Left ventricle myocardium inferior (tissue), 1 donor: ENCODE measurements around the gene ADAMTS2. TPM values are rescaled to one million over a fixed set of nuclear protein-coding genes. Genes with fewer than 3 reads are reported as not detected.
A peak's percentile ranks its signal among the peaks of the same experiment; 100 is the strongest.
"Not testable (repeated sequence)": the region's sequence is repeated elsewhere in the genome, so short reads cannot be mapped to it uniquely, and the experiment has no call there.

Experiments
- DNase-seq: peaks from one replicate; pipeline ENCODE4 v3.0.0-alpha.2; 2020
- H3K27ac ChIP-seq: fragments of 200-600 bp; replicated peaks from 2 replicates; pipeline ENCODE4 v1.8.0; 2021
- H3K27me3 ChIP-seq: fragments of 200-600 bp; 2 replicates; pipeline ENCODE4 v1.8.0; 2021; ENCODE audit warnings: low read depth
- H3K36me3 ChIP-seq: fragments of 200-600 bp; 2 replicates; pipeline ENCODE4 v1.8.0; 2021
- H3K4me1 ChIP-seq: fragments of 200-600 bp; 2 replicates; pipeline ENCODE4 v1.8.0; 2021
- H3K4me3 ChIP-seq: fragments of 200-600 bp; 2 replicates; pipeline ENCODE4 v1.8.0; 2021; ENCODE audit warnings: mild to moderate bottlenecking, moderate library complexity
- H3K9me3 ChIP-seq: fragments of 200-600 bp; replicated peaks from 2 replicates; pipeline ENCODE4 v1.8.0; 2021
- intact Hi-C: fragments of 100-400 bp; cut with micrococcal nuclease; formaldehyde crosslinking; loops from one replicate; pipeline ENCODE4 v1.11.0; 2022
- total RNA-seq: library from RNA; stranded (reverse); fragmentation: NEBNext Ultra II Directional; extraction: Animal tissue kit (Norgen Biotek cat#: 25700); gene quantifications from one replicate; pipeline ENCODE4 v1.2.1, GENCODE V29; 2021
- TF ChIP-seq, protein P1 (sequence below): fragments of 200-600 bp; IDR thresholded peaks from 2 replicates; pipeline ENCODE4 v1.8.0; 2021; ENCODE audit warnings: antibody characterized with exemption, mild to moderate bottlenecking, borderline replicate concordance
- donor health status: DM: no; HTN: yes; CAD: no; lungs with severe emphysema.

ADAMTS2 gene
- total RNA-seq, 1 donor from 2014 or later: 4.6 TPM

DNA sequence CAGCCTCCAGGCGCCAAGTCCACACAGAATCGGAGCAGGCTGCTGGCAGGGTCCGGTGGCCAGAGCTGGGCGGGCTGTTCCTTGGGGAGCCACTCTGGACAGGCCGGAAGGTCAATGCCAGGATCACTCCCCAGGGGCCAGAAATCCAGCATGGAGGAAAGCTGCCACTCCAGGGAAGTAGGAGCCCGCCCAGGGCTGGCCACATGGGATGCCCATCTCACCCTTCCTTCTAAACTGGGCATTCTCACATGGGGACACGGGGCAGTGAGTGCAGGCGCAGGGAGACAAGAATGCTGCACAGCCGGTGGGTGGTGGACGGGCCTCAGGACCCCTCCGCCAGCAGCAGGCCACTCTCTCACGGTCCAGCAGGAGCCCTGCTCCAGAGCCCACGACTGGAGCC lies 58.2 kb downstream of the ADAMTS2 start:
- Histone ChIP-seq H3K36me3 (no peaks in the 10 kb centered on the region), H3K27me3 (no peaks in the 10 kb centered on the region), H3K4me1 (peaks cover 22% of the 10 kb centered on the region), H3K9me3 (peaks cover 7% of the 10 kb centered on the region), H3K4me3 (no peak overlapping the region), H3K27ac (no peak overlapping the region)
- DNase-seq: peak; percentile 8
- intact Hi-C loops: no loop called here
- TF ChIP-seq, protein P1, sequence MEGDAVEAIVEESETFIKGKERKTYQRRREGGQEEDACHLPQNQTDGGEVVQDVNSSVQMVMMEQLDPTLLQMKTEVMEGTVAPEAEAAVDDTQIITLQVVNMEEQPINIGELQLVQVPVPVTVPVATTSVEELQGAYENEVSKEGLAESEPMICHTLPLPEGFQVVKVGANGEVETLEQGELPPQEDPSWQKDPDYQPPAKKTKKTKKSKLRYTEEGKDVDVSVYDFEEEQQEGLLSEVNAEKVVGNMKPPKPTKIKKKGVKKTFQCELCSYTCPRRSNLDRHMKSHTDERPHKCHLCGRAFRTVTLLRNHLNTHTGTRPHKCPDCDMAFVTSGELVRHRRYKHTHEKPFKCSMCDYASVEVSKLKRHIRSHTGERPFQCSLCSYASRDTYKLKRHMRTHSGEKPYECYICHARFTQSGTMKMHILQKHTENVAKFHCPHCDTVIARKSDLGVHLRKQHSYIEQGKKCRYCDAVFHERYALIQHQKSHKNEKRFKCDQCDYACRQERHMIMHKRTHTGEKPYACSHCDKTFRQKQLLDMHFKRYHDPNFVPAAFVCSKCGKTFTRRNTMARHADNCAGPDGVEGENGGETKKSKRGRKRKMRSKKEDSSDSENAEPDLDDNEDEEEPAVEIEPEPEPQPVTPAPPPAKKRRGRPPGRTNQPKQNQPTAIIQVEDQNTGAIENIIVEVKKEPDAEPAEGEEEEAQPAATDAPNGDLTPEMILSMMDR: no peak

DNA sequence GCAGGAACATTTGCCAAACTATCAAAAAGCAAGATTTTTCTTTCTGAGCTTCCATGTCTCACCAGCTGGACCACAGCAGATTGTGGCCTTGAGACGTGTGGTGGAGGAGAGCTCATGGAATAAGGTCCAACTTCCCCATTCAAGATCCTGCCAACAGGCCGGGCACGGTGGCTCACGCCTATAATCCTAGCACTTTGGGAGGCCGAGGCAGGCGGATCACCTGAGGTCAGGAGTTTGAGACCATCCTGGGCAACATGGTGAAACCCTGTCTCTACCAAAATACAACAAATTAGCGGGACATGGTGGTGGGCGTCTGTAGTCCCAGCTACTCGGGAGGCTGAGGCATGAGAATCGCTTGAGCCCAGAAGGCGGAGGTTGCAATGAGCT lies 59.5 kb downstream of the ADAMTS2 start:
- peak overlapping the region; percentile 58 for H3K27ac ChIP-seq
- peaks cover 22% of the 10 kb centered on the region for H3K4me1 ChIP-seq
- H3K27me3 ChIP-seq, H3K9me3 ChIP-seq, DNase-seq, intact Hi-C loops, H3K36me3 ChIP-seq, H3K4me3 ChIP-seq: not testable (repeated sequence)

DNA sequence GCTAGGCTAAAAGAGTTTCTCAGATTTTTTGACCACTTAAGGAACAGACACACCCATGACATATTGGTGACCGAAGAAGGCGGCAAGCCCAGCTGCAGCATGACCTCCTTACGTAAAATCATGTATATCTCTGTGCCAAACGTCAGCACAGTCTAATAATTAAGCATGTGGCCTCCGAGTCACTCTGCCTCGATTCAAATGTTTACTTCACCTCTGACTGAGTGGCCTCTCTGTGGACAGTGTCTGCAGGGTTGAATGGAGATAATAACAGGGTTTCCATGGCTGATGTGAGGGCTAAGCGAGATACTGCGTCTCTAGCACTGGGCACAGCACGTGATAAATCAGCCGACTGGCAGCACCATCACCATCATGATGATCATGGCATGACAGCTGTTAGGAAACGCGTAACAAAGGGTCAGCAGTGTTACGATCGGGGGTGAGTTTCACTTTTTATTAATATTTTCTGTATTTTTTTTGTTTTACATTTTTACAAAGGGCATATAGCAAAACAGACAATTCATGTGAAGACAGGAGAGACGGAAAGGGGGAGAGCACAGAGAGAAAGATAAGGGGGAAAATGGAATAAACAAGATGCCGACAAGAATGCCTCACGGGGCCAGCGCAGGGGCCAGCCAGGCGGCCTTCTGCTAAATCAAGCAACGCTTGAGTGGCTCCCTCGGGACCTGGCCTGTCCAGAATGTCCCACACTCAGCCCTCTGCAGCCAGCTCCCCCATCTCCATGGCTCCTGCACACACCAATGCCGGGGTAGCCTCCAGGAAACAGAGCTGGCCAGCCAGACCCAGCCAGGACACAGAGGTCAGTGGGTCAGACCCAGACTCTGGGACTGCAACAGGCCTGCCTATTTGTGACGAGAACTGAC lies 60.3 kb downstream of the ADAMTS2 start:
- intact Hi-C loops: no loop called here

DNA sequence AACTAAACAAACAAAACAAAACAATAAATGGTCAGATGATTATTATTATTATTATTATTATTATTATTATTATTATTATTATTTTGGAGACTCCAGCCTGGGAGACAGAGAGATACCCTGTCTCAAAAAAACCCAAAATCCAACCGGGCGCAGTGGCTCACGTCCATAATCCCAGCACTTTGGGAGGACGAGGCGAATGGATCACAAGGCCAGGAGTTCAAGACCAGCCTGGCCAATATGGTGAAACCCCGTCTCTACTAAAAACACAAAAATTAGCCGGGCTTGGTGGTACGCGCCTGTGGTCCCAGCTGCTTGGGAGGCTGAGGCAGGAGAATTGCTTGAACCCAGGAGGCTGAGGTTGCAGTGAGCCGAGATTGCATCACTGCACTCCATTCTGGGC lies 61.4 kb downstream of the ADAMTS2 start:
- intact Hi-C loops, DNase-seq, H3K27ac ChIP-seq, H3K27me3 ChIP-seq, H3K4me3 ChIP-seq, H3K36me3 ChIP-seq, H3K9me3 ChIP-seq: not testable (repeated sequence)
- H3K4me1 ChIP-seq: peaks cover 22% of the 10 kb centered on the region

More for the DNA sequence above, 60.3 kb downstream of the ADAMTS2 start:
- TF ChIP-seq, protein P1: no peak
- H3K27me3 ChIP-seq: no peaks in the 10 kb centered on the region
- H3K4me1 ChIP-seq: peaks cover 22% of the 10 kb centered on the region
- peak overlapping the region; percentile 44 for H3K4me3 ChIP-seq
- H3K27ac ChIP-seq: peak overlapping the region; percentile 58
- H3K36me3 ChIP-seq: no peaks in the 10 kb centered on the region
- peak; percentile 80 for DNase-seq
- peaks cover 10% of the 10 kb centered on the region for H3K9me3 ChIP-seq

DNA sequence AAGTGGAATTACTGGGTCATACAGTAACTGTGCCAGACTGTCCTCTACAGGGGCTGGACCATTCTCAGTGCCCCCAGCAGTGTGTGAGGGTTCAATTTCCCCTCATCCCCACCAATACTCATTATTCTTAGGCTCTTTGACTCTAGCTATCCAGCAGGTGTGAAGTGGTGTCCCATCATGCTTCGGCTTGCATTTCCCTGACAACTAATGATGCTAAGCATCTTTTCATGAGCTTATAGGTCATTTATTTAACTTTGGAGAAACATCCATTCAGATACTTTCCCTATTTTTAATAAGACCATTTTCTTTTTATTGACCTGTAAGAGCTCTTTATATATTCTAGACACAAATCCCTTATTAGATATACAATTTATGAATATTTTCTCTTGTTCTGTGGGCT lies 63.6 kb downstream of the ADAMTS2 start:
- Histone ChIP-seq H3K36me3 (no peaks in the 10 kb centered on the region), H3K27me3 (no peaks in the 10 kb centered on the region), H3K4me1 (peaks cover 23% of the 10 kb centered on the region), H3K9me3 (peaks cover 10% of the 10 kb centered on the region), H3K27ac (no peak overlapping the region), H3K4me3 (no peak overlapping the region)
- no peak for DNase-seq
- TF ChIP-seq, protein P1: no peak
- intact Hi-C loops: no loop called here

DNA sequence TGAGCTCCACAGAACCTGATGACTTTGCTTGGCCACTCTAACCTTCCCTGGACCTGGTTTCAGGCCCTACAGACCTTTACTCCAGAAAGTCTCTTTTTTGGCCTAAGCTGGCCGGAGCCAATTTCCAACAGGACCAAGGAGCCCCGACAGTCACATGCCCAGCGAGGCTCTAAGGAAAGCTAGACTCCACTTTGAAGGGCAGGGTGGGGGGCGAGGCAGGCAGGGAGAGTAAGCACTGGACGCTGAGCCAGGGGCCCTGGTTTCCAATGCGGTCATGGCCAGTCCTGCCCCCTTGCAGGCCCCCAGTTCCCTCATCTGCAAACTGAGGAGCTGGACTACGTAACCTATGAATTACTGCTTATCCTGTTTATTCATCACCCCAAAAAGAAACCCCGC lies 65.2 kb downstream of the ADAMTS2 start:
- peaks cover 11% of the 10 kb centered on the region for H3K27me3 ChIP-seq
- DNase-seq: no peak
- TF ChIP-seq, protein P1: no peak
- H3K9me3 ChIP-seq: peaks cover 10% of the 10 kb centered on the region
- no peak overlapping the region for H3K4me3 ChIP-seq
- H3K27ac ChIP-seq: no peak overlapping the region
- intact Hi-C loops: no loop called here
- H3K4me1 ChIP-seq: peaks cover 21% of the 10 kb centered on the region
- H3K36me3 ChIP-seq: no peaks in the 10 kb centered on the region
